ENCODE results near the gene MORC2.

Gene MORC2

DNA sequence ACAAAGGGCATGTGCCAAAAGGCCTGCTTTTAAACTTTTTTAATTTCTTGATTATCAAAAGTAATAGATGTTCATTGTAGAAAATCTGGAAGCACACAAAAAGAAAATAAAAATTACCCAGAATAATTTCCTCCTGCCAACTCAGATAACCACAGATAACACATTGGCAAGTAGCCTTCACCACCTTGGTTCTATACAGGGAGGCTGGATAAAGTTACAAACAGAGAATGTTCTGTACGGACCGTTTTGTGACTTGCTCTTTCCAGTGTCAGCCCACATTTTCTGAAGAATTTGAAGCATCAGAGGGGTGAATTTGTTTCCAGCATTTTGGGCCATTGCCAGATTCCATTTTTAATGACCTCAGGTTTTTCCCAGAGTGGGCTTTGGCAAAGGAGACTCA lies 24.0 kb upstream of the MORC2 start:
- ChIA-PET CTCF (interaction anchor here (0.7 kb wide), 1 partner anchor 1436 kb away, joined by 4 read pairs; no protein-coding TSS in a partner anchor), POLR2A (interaction anchor here (0.8 to 1.0 kb wide), 2 partner anchors 23 to 89 kb away, joined by 4 read pairs; partner anchors contain the start of genes SMTN and TUG1)
- TF ChIP-seq FOXA1 (IDR thresholded peaks at IDR 0.05) = no peak
- no peak for TF ChIP-seq FOXM1 (IDR thresholded peaks at IDR 0.05; ENCODE audit: borderline replicate concordance)
- no peak for DNase-seq (ENCODE audit: extremely low spot score)

DNA sequence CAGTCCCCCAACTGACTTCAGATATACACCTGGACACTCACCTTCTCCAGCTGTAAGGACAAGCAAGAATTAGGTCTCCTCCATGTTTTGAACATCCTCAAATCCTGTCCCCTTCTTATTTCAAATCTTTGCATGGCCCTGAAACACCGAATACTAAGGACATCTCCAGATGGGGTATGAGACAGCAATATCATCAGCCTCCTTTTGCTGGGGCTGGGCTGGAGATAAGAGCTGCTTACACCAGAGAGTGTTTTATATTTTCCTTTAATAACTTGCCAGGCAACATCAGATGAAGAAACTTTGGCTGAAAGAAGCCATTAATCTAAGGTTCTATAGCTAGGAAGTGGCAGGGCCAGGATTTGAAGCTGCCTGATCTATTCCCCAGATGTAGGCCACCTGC lies 22.1 kb upstream of the MORC2 start:
- DNase-seq (ENCODE audit: extremely low spot score) = no peak
- ChIA-PET POLR2A (no interaction called here), CTCF (no interaction called here)
- TF ChIP-seq FOXM1 (IDR thresholded peaks at IDR 0.05; ENCODE audit: borderline replicate concordance) = no peak
- TF ChIP-seq BHLHE40 (IDR thresholded peaks at IDR 0.05; ENCODE audit: borderline replicate concordance) = no peak
- no peak for TF ChIP-seq FOXA1 (IDR thresholded peaks at IDR 0.05)
- TF ChIP-seq LEF1 (IDR thresholded peaks at IDR 0.05; ENCODE audit: borderline replicate concordance) = no peak
- no peak for TF ChIP-seq ELF4 (IDR thresholded peaks at IDR 0.05)
- no peak for TF ChIP-seq ZNF384 (IDR thresholded peaks at IDR 0.05)
- TF ChIP-seq TARDBP (IDR thresholded peaks at IDR 0.05) = no peak
- TF ChIP-seq CTBP1 (IDR thresholded peaks at IDR 0.05; ENCODE audit: borderline replicate concordance) = no peak
- no peak for TF ChIP-seq ARNT (IDR thresholded peaks at IDR 0.05)
- no peak for TF ChIP-seq HDGF (IDR thresholded peaks at IDR 0.05; ENCODE audit: borderline replicate concordance)

DNA sequence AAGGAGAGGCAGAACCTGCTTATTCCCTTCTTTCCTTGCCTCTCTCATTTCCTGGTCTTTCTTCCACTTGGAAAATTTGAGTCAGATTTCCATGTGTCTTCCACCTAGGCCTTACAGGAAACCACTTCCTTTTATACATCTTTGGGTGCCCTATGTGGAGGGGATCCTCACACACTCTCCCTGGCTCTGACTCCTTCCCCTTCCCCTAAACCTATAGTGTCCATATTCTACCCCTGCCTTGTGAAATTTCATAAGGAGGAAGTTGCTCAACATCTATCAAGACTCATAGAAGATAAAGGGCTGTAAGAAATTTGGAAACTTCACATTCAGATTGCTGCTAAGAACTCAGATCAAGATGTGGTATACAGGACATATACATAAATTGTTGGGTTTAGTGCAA lies 20.9 kb upstream of the MORC2 start:
- CTCF ChIA-PET = no interaction called here
- no peak for DNase-seq (ENCODE audit: extremely low spot score)
- POLR2A ChIA-PET = no interaction called here
- no peak for TF ChIP-seq ELF4 (IDR thresholded peaks at IDR 0.05)
- TF ChIP-seq HDGF (IDR thresholded peaks at IDR 0.05; ENCODE audit: borderline replicate concordance) = no peak
- no peak for TF ChIP-seq L3MBTL2 (conservative IDR thresholded peaks at IDR 0.05)
- TF ChIP-seq SUZ12 (IDR thresholded peaks at IDR 0.05) = no peak
- TF ChIP-seq LEF1 (IDR thresholded peaks at IDR 0.05; ENCODE audit: borderline replicate concordance) = no peak
- no peak for TF ChIP-seq NFRKB (IDR thresholded peaks at IDR 0.05)
- TF ChIP-seq, protein P1, sequence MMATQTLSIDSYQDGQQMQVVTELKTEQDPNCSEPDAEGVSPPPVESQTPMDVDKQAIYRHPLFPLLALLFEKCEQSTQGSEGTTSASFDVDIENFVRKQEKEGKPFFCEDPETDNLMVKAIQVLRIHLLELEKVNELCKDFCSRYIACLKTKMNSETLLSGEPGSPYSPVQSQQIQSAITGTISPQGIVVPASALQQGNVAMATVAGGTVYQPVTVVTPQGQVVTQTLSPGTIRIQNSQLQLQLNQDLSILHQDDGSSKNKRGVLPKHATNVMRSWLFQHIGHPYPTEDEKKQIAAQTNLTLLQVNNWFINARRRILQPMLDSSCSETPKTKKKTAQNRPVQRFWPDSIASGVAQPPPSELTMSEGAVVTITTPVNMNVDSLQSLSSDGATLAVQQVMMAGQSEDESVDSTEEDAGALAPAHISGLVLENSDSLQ (IDR thresholded peaks at IDR 0.05) = no peak
- no peak for TF ChIP-seq TARDBP (IDR thresholded peaks at IDR 0.05)
- no peak for TF ChIP-seq FOXA1 (IDR thresholded peaks at IDR 0.05)
- no peak for TF ChIP-seq CTBP1 (IDR thresholded peaks at IDR 0.05; ENCODE audit: borderline replicate concordance)
- TF ChIP-seq SP1 (IDR thresholded peaks at IDR 0.05) = no peak
- no peak for TF ChIP-seq ARNT (IDR thresholded peaks at IDR 0.05)
- TF ChIP-seq ZNF384 (IDR thresholded peaks at IDR 0.05) = no peak
- TF ChIP-seq FOXM1 (IDR thresholded peaks at IDR 0.05; ENCODE audit: borderline replicate concordance) = no peak
- no peak for TF ChIP-seq FOXK2 (IDR thresholded peaks at IDR 0.05)
- TF ChIP-seq BHLHE40 (IDR thresholded peaks at IDR 0.05; ENCODE audit: borderline replicate concordance) = no peak

DNA sequence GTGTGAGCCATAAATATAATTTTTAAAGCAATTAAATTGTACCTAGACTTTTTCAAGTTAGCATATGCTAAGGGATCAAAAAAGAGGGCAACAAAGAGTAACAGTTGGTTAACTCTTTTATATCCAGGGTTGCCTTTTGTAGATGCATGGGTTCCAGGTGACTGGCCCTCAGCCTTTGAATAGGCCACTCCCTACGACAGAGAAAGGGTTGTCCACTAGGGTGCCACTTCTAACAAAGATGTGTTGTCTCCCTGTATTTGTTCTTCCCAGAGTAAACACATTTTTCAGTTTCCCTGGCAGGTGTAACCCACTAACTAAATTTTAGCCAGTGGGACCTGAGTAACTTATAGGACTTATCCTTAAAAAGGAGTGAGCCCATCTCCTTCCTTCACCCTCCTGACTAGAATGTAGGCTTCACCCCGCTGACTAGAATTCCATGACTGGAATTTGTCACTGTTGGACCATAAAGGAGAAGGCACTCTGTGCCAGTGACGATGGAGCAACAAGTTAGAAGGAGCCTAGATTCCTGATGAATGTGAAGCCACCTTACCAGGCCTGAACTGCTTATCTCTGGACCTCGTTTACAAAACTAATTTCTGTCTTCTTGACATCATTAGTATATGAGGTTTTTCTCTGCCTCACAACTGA lies 17.1 kb upstream of the MORC2 start:
- ChIA-PET CTCF (no interaction called here), POLR2A (no interaction called here)
- TF ChIP-seq FOXK2 (IDR thresholded peaks at IDR 0.05) = no peak
- TF ChIP-seq, protein P1 (IDR thresholded peaks at IDR 0.05) = no peak
- no peak for TF ChIP-seq HDGF (IDR thresholded peaks at IDR 0.05; ENCODE audit: borderline replicate concordance)
- no peak for TF ChIP-seq FOXA1 (IDR thresholded peaks at IDR 0.05)
- TF ChIP-seq SP1 (IDR thresholded peaks at IDR 0.05) = no peak
- no peak for TF ChIP-seq CTBP1 (IDR thresholded peaks at IDR 0.05; ENCODE audit: borderline replicate concordance)
- no peak for TF ChIP-seq TARDBP (IDR thresholded peaks at IDR 0.05)
- TF ChIP-seq L3MBTL2 (conservative IDR thresholded peaks at IDR 0.05) = no peak
- TF ChIP-seq LEF1 (IDR thresholded peaks at IDR 0.05; ENCODE audit: borderline replicate concordance) = no peak
- TF ChIP-seq FOXM1 (IDR thresholded peaks at IDR 0.05; ENCODE audit: borderline replicate concordance) = no peak
- no peak for TF ChIP-seq BHLHE40 (IDR thresholded peaks at IDR 0.05; ENCODE audit: borderline replicate concordance)
- TF ChIP-seq NFRKB (IDR thresholded peaks at IDR 0.05) = no peak
- no peak for TF ChIP-seq ARNT (IDR thresholded peaks at IDR 0.05)
- TF ChIP-seq ELF4 (IDR thresholded peaks at IDR 0.05) = no peak
- TF ChIP-seq SUZ12 (IDR thresholded peaks at IDR 0.05) = no peak
- no peak for TF ChIP-seq ZNF384 (IDR thresholded peaks at IDR 0.05)
- no peak for DNase-seq (ENCODE audit: extremely low spot score)

DNA sequence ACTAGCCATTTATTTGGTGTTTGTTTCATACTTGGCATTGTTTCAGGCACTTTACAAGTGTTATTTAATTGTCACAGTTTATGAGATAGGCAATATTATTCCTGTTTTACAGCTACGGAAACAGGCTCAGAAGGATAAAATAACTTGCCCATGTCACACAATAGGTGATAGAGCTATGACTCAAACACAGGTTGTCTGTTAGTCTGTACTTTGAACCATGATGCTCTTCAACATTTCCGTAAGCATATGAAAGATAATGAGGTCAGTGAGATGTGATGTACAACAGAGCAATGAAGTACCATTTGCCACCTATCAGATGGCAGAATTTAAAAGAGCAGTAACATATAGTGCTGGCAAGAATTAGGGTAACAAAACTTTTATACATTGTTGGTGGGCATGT lies 15.7 kb upstream of the MORC2 start:
- no peak for TF ChIP-seq CTBP1 (IDR thresholded peaks at IDR 0.05; ENCODE audit: borderline replicate concordance)
- TF ChIP-seq FOXA1 (IDR thresholded peaks at IDR 0.05) = no peak
- no peak for TF ChIP-seq L3MBTL2 (conservative IDR thresholded peaks at IDR 0.05)
- ChIA-PET CTCF (no interaction called here), POLR2A (interaction anchor here (1.0 kb wide), 1 partner anchor 15 kb away, joined by 6 read pairs; the partner anchor contains the start of genes MORC2 and TUG1)
- no peak for DNase-seq (ENCODE audit: extremely low spot score)

DNA sequence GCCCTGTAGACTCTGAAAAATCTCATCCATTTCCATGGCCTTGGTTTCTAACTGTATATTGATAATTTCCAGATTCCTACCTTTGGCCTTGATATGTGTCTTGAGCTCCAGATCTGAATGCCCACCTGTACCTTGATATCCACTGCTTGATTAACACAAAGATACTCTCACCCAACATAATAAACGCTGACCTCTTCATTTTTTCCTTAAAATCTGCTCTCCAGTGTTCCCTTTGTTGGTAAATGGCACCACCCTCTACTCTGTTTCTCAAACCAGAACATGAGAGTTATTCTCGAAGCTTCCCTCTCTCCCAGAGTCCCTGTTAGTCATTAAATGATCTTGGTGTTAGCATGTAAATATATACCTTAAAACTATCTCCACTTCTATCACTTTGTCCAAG lies 13.9 kb upstream of the MORC2 start:
- POLR2A ChIA-PET = interaction anchor here (0.8 to 1.0 kb wide), 2 partner anchors 8 to 13 kb away, joined by 3 read pairs; partner anchors contain the start of genes MORC2 and TUG1

More for the DNA sequence above, 13.9 kb upstream of the MORC2 start:
- CTCF ChIA-PET = no interaction called here
- no peak for DNase-seq (ENCODE audit: extremely low spot score)
- TF ChIP-seq ZNF384 (IDR thresholded peaks at IDR 0.05) = no peak
- no peak for TF ChIP-seq BHLHE40 (IDR thresholded peaks at IDR 0.05; ENCODE audit: borderline replicate concordance)
- no peak for TF ChIP-seq CTBP1 (IDR thresholded peaks at IDR 0.05; ENCODE audit: borderline replicate concordance)
- no peak for TF ChIP-seq ELF4 (IDR thresholded peaks at IDR 0.05)
- no peak for TF ChIP-seq LEF1 (IDR thresholded peaks at IDR 0.05; ENCODE audit: borderline replicate concordance)
- TF ChIP-seq FOXM1 (IDR thresholded peaks at IDR 0.05; ENCODE audit: borderline replicate concordance) = no peak
- no peak for TF ChIP-seq L3MBTL2 (conservative IDR thresholded peaks at IDR 0.05)
- no peak for TF ChIP-seq ARNT (IDR thresholded peaks at IDR 0.05)
- TF ChIP-seq SP1 (IDR thresholded peaks at IDR 0.05) = no peak

Measured in HEK293T (cell line).